Neural progenitor cell (in vitro differentiated cells): ENCODE measurements around the gene PLEKHG4.

Experiments used
- CTCF ChIP-seq: fragments of 200-600 bp; sonication (generic); IDR thresholded peaks from 2 replicates; pipeline ENCODE4 v1.5.1; 2017; ENCODE audit warnings: antibody characterized with exemption, mild to moderate bottlenecking
- EZH2 ChIP-seq: fragments of 200-600 bp; sonication (generic); IDR thresholded peaks from 2 replicates; pipeline ENCODE4 v1.6.1; 2017; ENCODE audit warnings: antibody characterized with exemption, mild to moderate bottlenecking, moderate library complexity

- no peak for TF ChIP-seq CTCF
- TF ChIP-seq EZH2 = no peak
Measured at GRCh38 chr16:67326115-67326471, 46.8 kb downstream of the PLEKHG4 start.
